ENCODE data around the gene DAB2IP. TPM values are rescaled to one million over a fixed set of nuclear protein-coding genes. Genes with fewer than 3 reads are reported as not detected.

DAB2IP gene
- total and polyA plus RNA-seq, 2 experiments from 2014 or later, result 8.9 to 42.8 TPM

GRCh38 chr9:121779381-121780117, 128.1 kb downstream of the DAB2IP start:
- DNase-seq (ENCODE audit: low spot score), result no peak
- no peak overlapping the region for H3K4me3 ChIP-seq
- peak overlapping the region; percentile 12; the same call in 1 of the 2 replicates for H3K27ac Mint-ChIP-seq

More at GRCh38 chr9:121779381-121780117, 128.1 kb downstream of the DAB2IP start:
- Histone ChIP-seq H3K79me2 (replicated peaks; ENCODE audit: insufficient read depth) (peaks cover 5% of the 10 kb centered on the region; the same call in 1 of the 2 replicates), H3K36me3 (ENCODE audit: insufficient read depth) (no peaks in the 10 kb centered on the region; the same call in 1 of the 2 replicates), H4K20me1 (replicated peaks; ENCODE audit: insufficient read depth) (no peaks in the 10 kb centered on the region; the same call in none of the 2 replicates), H3K4me2 (no peak overlapping the region), H3K27me3 (ENCODE audit: insufficient read depth) (no peaks in the 10 kb centered on the region), H3K9me2 (ENCODE audit: insufficient read depth) (no peaks in the 10 kb centered on the region), H3F3A (replicated peaks; ENCODE audit: low read depth) (no peaks in the 10 kb centered on the region), H3K4me1 (ENCODE audit: insufficient read depth) (peaks cover 15% of the 10 kb centered on the region), H2AFZ (no peak overlapping the region), H3K27ac (ENCODE audit: low read depth) (no peak overlapping the region)
- Mint-ChIP-seq H3K4me3 (no peak overlapping the region), H3K27me3 (ENCODE audit: insufficient read depth, low read depth, poor library complexity) (peaks cover 9% of the 10 kb centered on the region), H3K36me3 (ENCODE audit: low read depth) (peaks cover 50% of the 10 kb centered on the region), H3K9me3 (no peaks in the 10 kb centered on the region), H3K4me1 (peaks cover 23% of the 10 kb centered on the region)
- ATAC-seq, result no peak
- TF ChIP-seq POLR2AphosphoS5 (IDR thresholded peaks at IDR 0.05; ENCODE audit: low read depth), result no peak
- no peak for TF ChIP-seq ZNF462 (CRISPR knock-in tag; IDR thresholded peaks at IDR 0.05)
- TF ChIP-seq ZNF331 (CRISPR knock-in tag; IDR thresholded peaks at IDR 0.05; ENCODE audit: low read depth), result no peak
- TF ChIP-seq ZNF114 (CRISPR knock-in tag; IDR thresholded peaks at IDR 0.05), result no peak
- no peak for TF ChIP-seq JUNB (IDR thresholded peaks at IDR 0.05; ENCODE audit: unreplicated experiment)
- no peak for TF ChIP-seq EZH2 (IDR thresholded peaks at IDR 0.05; ENCODE audit: low read depth, unreplicated experiment)
- no peak for TF ChIP-seq ETS1 (IDR thresholded peaks at IDR 0.05)
- no peak for TF ChIP-seq EZH2phosphoT487 (IDR thresholded peaks at IDR 0.05; ENCODE audit: unreplicated experiment)
- no peak for TF ChIP-seq NANOG (IDR thresholded peaks at IDR 0.05; ENCODE audit: borderline replicate concordance)

Data from GM23338 (cell line).